8988T (cell line): Measurements from ENCODE around the gene ATXN2.
"Not testable (repeated sequence)": the region's sequence is repeated elsewhere in the genome, so short reads cannot be mapped to it uniquely, and the experiment has no call there.

Source experiments
- DNase-seq: peaks from one replicate; pipeline ENCODE4 v3.0.0; 2011

Gene ATXN2, protein sequence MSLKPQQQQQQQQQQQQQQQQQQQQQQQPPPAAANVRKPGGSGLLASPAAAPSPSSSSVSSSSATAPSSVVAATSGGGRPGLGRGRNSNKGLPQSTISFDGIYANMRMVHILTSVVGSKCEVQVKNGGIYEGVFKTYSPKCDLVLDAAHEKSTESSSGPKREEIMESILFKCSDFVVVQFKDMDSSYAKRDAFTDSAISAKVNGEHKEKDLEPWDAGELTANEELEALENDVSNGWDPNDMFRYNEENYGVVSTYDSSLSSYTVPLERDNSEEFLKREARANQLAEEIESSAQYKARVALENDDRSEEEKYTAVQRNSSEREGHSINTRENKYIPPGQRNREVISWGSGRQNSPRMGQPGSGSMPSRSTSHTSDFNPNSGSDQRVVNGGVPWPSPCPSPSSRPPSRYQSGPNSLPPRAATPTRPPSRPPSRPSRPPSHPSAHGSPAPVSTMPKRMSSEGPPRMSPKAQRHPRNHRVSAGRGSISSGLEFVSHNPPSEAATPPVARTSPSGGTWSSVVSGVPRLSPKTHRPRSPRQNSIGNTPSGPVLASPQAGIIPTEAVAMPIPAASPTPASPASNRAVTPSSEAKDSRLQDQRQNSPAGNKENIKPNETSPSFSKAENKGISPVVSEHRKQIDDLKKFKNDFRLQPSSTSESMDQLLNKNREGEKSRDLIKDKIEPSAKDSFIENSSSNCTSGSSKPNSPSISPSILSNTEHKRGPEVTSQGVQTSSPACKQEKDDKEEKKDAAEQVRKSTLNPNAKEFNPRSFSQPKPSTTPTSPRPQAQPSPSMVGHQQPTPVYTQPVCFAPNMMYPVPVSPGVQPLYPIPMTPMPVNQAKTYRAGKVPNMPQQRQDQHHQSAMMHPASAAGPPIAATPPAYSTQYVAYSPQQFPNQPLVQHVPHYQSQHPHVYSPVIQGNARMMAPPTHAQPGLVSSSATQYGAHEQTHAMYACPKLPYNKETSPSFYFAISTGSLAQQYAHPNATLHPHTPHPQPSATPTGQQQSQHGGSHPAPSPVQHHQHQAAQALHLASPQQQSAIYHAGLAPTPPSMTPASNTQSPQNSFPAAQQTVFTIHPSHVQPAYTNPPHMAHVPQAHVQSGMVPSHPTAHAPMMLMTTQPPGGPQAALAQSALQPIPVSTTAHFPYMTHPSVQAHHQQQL

GRCh38 chr12:111598637-111599452 lies at the start of gene ATXN2:
TSS of gene ATXN2 (minus strand) at chr12:111599315. CDS start at chr12:111599034, 281 bp downstream.
- DNase-seq = peak; percentile 74

GRCh38 chr12:111645433-111645832 lies 46.3 kb upstream of the ATXN2 start:
- no peak for DNase-seq

- no peak for DNase-seq
These were observed 44.3 kb upstream of the ATXN2 start for GRCh38 chr12:111643427-111643826.

- DNase-seq = no peak
These were observed 43.7 kb upstream of the ATXN2 start for GRCh38 chr12:111642681-111643426.

DNA sequence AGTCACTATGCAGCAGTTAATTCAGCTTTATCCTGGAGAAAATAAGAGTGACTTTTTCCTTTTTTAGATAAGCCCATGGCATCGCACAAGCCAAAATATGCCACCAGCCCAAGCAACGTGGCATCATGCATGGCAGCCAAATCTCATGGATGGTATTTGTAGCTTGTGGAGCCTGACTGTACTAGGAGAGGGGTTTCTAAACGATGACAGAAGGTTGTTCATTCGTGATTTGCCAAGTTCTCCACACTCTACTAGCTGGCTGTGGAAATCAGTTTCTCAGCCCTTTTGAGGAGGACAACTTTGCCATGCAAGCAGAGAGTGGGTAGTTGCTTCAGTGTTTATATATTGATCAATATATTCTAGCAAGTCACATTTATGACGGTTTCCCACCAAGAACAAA lies 41.4 kb upstream of the ATXN2 start:
- no peak for DNase-seq

GRCh38 chr12:111638556-111638955 lies 39.4 kb upstream of the ATXN2 start:
- DNase-seq = no peak

DNA sequence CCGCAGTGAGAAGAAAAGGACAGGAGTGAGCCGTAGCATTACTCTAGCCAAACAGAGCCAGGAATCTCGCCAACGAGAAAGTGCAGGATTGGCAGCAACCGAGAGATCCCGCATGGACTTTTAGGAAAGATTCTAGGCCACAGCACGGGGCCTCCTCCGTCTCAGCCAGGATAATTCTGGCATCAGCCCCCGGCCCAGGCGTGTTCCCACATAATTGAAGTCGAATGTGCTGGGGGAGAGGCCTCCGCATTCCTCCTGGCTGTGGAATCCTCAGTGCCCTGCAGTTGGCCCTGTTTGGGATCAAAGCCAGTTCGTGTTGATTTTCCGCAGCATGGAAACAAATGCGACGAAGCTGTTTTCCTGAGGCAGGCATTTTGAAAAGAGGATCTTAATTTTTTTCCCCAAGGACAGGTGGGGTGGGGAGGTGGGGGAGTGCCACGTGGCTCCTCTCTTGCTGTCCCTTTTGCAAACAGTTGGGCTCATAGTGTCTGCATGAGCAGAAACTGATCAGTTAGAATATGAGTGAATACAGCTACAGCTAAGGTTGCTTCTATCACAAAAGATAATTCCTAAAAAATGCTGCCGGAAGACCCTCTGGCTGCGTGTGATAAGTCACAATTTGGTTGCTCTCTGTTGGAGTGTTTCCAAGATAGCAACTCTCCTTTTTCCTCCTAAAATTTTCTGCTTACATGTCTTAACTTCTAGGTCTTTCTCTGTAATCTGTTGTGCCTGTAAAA lies 37.3 kb upstream of the ATXN2 start:
- no peak for DNase-seq

DNA sequence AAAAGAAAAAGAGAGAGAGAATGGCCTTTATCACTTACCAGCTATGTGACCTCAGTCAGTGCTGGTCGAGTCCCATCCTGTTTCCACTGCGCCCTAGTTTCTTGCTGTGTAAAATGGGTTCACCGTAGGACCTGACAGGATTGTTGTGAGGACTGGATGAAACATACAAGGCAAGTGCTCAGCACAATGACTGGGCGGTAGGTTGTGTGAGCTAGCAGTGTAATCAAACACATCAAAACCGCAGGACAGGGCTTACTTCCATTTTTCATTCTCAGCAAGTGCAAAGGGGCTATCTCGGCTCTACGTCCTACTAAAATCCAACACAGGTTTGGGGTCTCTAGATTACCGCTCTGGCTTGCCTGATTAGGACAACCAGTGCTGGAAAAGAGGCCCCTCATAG lies 36.4 kb upstream of the ATXN2 start:
- DNase-seq = no peak

- no peak for DNase-seq
These were observed 29.6 kb upstream of the ATXN2 start for GRCh38 chr12:111628505-111629260.

GRCh38 chr12:111626230-111626629 lies 27.1 kb upstream of the ATXN2 start:
- DNase-seq = no peak

DNA sequence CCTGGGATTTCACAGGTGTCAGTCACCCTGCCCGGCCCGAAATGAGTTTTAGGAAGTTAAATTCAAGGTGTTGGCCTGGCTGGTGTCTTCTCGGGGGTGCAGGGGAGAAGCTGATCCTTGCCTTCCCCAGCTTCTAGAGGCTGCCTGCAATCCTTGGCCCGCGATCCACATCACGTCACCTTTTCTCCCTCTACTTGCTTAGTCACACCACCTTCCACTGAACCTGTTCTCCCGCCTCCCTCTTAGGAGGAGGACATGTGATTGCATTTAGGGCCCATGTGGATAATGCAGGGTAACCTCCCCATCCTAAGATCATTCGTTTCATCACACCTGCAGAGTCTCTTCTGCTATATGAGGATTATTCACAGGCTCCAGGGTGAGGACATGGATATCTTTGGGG lies 25.4 kb upstream of the ATXN2 start:
- DNase-seq = no peak

- DNase-seq = not testable (repeated sequence)
These were observed 18.7 kb upstream of the ATXN2 start for GRCh38 chr12:111617841-111618240.

DNA sequence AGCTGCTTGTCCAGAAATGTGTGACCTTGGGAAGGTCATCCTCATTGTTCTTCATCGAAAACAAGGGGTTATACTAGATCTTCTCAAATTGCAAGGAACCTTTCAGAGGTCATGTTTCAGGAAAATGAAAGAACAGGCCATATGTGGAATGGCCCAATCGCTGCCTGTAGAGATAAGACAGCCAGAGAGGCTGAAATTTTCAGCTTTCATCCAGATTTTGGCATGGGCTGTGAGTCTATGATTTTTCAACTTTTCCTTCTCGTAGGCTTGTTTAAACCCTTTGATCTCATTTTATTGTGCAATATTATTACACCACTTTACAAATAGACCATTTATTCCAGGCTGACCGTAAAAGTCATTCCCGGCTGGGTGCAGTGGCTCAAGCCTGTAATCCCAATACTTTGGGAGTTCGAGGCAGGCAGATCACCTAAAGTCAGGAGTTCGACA lies 17.1 kb upstream of the ATXN2 start:
- DNase-seq = no peak

DNA sequence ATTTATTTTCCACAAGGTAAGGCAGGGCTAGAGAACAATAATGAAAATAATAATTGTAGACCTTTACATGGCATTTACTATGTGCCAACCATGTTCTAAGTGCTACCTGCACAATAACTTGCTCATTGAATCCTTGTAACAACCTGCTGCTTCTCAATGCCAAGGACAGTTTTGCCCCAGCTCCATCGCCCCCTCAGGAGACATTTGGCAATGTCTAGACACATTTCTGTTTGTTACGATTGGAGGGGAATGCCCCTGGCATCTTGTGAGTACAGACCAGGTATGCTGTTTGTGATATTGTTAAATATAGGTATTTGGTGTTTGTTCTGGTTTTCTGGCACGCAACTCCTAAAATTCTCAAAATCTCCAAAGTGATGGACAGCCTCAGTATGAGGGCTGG lies 8.1 kb upstream of the ATXN2 start:
- DNase-seq = no peak

DNA sequence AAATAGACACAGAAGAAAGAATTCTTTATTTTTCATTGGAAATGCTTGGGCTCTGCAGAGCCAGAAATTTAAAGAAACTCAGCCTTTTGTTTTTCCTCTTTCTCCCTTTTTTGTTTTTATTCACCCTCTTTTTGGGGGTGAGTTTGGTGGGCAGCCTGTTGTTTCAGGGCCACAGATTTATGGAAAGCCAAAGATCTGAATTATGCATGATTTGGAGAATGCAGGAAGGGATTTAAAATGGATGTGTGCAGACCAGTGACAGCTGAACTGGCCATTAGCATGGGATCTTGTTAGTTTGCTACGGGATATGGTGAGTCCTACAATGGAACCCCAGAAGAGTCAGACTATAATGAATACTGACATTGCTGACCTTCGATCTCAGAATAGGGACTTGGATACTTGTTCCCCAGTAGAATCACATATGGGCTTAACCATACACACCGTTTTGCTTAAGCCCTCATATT lies 7.7 kb upstream of the ATXN2 start:
- no peak for DNase-seq

GRCh38 chr12:111605911-111606766 lies 7.0 kb upstream of the ATXN2 start:
- DNase-seq = no peak

- not testable (repeated sequence) for DNase-seq
These were observed 3.7 kb upstream of the ATXN2 start for GRCh38 chr12:111602857-111603256.

DNA sequence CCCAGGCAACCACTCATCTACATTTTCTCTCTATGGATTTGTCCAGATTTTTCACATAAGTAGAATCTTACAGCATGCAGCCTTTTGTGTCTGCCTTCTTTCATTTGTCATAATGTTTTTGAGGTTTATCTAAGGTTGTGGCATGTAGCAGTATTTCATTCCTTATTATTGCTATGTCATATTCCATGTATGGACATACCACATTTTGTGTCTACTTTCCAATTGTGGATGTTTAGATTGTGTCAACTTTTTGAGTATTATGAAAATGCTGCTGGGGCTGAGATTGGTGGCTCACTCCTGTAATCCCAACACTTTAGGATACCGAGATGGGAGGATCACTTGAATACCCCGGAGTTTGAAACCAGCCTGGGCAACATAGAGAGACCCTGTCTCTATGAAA lies 3.2 kb upstream of the ATXN2 start:
- DNase-seq = no peak

DNA sequence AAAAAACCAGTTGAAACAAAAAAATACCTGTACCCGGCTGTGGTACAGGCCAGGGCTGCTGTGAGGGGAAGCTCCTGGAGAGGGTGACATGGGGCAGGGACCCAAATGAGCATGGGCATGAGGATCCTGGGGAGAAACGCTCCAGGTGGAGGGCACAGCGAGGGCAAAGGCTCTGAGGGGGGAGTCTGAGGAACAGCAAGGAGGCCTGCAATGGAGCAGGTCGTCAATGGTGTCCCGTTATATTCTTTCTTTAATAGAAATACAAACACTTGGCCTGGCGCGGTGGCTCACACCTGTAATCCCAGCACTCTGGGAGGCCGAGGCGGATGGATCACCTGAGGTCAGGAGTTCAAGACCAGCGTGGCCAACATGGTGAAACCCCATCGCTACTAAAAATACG lies 1.9 kb upstream of the ATXN2 start:
- not testable (repeated sequence) for DNase-seq
